Neuron (in vitro differentiated cells): ENCODE results near the gene LRIG1.

Experiments used
- H2AFZ ChIP-seq: one replicate; pipeline ENCODE4 v1.6.1; 2013; ENCODE audit warnings: low read depth, mild to moderate bottlenecking, inconsistent platforms, low read length, moderate library complexity
- H3K27me3 ChIP-seq: one replicate; pipeline ENCODE4 v1.6.1; 2013; ENCODE audit warnings: low read length; ENCODE audit not compliant: insufficient read depth
- H3K36me3 ChIP-seq: one replicate; pipeline ENCODE4 v1.6.1; 2013; ENCODE audit warnings: low read length; ENCODE audit not compliant: insufficient read depth
- H3K4me1 ChIP-seq: one replicate; pipeline ENCODE4 v1.6.1; 2013; ENCODE audit warnings: low read length; ENCODE audit not compliant: insufficient read depth
- H3K4me3 ChIP-seq: 2 replicates; pipeline ENCODE4 v1.5.1; 2013; ENCODE audit warnings: mild to moderate bottlenecking, low read length, moderate library complexity
- H3K9me3 ChIP-seq: one replicate; pipeline ENCODE4 v1.6.1; 2013; ENCODE audit warnings: low read length

The LRIG1 gene

DNA sequence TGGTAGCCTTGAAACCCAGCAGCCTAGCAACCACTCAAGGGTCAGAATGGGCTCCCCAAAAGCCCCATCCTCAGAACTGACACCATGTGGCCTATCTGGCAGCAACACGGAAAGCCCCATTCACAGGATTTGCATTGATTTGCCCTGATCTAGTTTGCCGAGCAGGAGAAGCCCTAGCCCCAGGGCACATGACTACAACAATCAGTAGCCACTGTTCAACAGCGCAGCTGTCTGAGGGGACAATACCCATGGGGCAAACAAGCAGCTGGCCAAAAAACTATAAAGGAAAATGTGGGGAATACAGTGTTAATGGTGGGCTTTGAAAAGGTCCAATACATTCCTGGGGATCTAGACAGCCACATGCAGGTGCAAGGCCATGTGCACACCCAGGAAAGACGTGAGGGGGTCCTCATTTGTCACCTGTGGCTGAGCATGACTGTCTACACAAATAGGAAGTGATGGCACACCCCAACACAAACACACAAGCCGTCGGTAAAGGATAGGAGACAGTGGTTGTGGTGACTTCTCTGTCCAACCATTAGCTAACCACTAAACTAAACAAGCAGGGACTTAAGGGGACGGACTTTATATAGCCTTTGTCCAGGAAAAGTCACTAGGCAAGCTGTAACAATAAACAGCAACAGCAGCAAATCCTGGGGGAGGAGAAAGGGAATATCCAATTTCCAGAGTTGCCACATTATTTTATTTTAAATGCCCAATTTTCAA lies 113.7 kb downstream of the LRIG1 start:
- no peaks in the 10 kb centered on the region for H3K4me1 ChIP-seq
- H3K4me3 ChIP-seq: no peak overlapping the region
- no peak overlapping the region for H2AFZ ChIP-seq
- peaks cover 21% of the 10 kb centered on the region for H3K9me3 ChIP-seq
- no peaks in the 10 kb centered on the region for H3K27me3 ChIP-seq
- peaks cover 64% of the 10 kb centered on the region for H3K36me3 ChIP-seq

DNA sequence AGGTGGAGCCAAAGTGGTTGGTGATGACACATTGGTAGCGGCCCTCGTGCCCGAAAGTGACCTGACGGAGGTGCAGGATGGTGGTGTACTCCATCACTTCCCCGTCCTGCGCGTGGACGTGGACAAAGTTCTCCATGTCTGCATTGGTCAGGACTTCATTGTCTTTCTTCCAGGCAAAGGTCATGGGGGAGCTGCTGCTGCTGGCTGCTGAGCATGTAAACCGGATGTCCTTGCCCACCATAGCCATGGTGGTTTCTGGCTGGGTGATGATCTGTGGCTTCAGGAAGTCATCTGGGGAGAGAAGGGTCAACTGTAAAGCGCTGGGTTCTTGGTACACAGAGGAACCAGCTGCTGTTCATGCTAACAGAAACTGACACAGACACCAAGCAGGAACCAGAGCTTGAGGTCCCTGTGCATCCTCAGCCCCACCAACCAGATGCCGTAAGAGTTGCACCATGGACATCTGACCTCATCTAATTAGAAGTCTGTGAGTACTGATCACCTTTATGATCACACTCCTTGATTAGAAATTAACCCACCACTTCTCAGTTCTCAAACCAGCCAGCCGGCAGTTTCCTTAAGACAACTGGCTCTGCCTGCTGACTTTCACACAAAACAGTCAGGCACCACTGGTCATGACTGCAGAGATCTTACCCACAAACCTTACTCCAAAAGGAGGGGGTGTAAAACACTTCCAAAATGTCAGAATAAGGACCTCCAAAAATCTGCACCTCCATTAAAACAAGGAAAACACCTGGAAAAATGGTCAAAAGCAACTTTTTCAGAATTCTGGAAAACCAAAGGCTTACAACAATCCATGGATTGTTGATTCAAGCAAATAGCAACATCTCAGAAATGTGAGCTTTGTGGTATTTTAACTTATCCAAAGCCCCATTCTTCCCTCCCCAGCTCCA lies 114.6 kb downstream of the LRIG1 start:
- Histone ChIP-seq H3K4me3 (no peak overlapping the region), H3K27me3 (no peaks in the 10 kb centered on the region), H3K4me1 (no peaks in the 10 kb centered on the region), H2AFZ (no peak overlapping the region), H3K9me3 (peaks cover 21% of the 10 kb centered on the region), H3K36me3 (peaks cover 68% of the 10 kb centered on the region)

DNA sequence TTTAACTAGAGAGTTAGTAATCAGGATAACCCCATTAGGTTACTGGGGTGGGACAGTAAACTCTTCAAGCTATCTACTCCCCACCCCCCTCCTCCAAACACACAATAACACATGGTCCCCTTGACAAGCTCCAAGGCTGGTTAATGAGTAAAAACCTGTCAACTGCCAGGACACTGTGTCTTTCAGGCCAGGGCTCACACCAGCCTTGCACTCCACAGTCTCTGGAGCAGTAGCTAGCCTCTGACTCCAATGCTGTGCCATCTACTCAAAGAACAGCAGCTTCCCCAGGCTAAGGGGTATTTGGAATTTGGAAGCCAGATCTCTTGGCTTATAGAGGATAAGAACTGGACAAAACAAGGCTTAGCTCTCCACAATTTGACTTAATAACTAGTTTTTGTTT lies 115.8 kb downstream of the LRIG1 start:
- H3K27me3 ChIP-seq: no peaks in the 10 kb centered on the region
- H3K4me3 ChIP-seq: no peak overlapping the region
- H3K36me3 ChIP-seq: peaks cover 80% of the 10 kb centered on the region
- no peak overlapping the region for H2AFZ ChIP-seq
- no peaks in the 10 kb centered on the region for H3K4me1 ChIP-seq
- peaks cover 21% of the 10 kb centered on the region for H3K9me3 ChIP-seq

DNA sequence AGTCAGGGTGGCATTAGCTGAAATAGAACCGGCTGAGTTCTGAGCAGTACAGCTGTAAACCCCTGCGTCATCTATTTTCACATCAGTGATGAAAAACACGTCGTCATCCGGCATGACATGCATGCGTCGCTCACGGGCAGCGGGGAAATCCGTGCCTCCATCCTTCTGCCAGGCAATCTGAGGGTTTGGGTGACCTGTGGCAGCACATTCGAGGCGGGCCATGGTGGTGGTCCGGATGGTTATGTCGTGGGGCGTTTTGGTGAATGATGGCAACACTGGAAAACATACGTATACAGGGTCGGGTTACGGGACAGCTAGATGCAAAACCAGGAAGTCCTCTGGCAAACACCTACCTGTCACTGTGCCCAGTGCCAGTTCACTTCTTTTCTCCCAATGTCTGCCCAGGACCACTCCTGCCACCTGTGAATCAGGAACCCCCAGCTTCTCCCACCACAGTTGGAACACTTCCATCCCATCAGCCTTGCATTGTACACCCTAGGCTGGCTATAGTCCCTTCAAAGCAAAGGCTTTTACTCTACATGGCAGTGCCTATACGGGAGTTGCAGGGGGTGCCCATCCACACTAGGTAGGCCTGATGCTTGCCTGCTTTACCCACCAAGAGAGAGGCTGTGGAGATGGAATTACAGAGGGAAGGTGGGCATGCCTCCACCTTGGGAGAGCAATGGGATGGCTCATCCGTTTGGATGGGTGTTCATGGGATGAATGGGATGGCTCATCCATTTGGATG lies 116.7 kb downstream of the LRIG1 start:
- no peak overlapping the region for H2AFZ ChIP-seq
- H3K27me3 ChIP-seq: no peaks in the 10 kb centered on the region
- peaks cover 89% of the 10 kb centered on the region for H3K36me3 ChIP-seq
- H3K4me1 ChIP-seq: no peaks in the 10 kb centered on the region
- no peak overlapping the region for H3K4me3 ChIP-seq
- H3K9me3 ChIP-seq: peaks cover 21% of the 10 kb centered on the region

DNA sequence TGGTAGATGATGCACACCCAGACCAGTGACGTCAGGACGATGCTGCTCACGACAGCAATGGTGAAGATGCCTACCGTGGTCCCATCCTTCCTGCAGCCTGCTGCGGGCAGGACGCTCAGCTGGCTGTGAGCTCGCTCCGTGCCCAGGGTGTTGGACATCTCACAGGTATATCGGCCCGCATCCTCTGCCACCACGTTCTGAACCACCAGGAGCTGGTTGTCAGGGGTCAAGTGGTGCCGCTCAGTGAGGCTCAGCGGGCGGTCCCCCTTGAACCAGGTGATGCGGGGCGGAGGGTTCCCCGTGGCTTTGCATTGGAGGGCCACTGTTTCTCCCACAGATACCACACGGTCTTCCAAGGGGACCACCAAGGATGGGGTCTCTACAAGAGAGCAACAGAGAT lies 117.8 kb downstream of the LRIG1 start:
- peaks cover 95% of the 10 kb centered on the region for H3K36me3 ChIP-seq
- no peak overlapping the region for H2AFZ ChIP-seq
- H3K9me3 ChIP-seq: peaks cover 21% of the 10 kb centered on the region
- H3K27me3 ChIP-seq: no peaks in the 10 kb centered on the region
- H3K4me1 ChIP-seq: no peaks in the 10 kb centered on the region
- H3K4me3 ChIP-seq: no peak overlapping the region

DNA sequence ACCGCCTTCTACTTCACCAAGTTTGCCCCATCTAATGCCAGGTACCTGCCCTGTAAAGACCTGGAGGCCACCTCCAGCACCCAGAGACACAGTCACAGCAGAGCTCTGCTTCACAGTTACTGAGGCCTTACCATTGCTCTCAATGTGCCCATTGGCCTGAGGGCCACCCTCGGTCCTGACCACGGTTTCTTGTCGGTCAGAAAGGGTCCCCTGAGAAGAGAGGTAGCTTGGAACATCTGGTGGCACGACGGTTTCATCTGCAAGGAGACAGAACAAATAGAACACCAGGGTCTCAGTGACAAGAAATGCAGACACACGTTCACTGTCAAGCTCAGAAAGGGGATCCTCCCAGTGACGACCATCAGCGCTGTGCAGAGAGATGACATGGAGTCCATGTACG lies 118.7 kb downstream of the LRIG1 start:
- peaks cover 99% of the 10 kb centered on the region for H3K36me3 ChIP-seq
- H3K4me3 ChIP-seq: no peak overlapping the region
- H3K9me3 ChIP-seq: peaks cover 21% of the 10 kb centered on the region
- H3K27me3 ChIP-seq: no peaks in the 10 kb centered on the region
- H3K4me1 ChIP-seq: no peaks in the 10 kb centered on the region
- H2AFZ ChIP-seq: no peak overlapping the region

DNA sequence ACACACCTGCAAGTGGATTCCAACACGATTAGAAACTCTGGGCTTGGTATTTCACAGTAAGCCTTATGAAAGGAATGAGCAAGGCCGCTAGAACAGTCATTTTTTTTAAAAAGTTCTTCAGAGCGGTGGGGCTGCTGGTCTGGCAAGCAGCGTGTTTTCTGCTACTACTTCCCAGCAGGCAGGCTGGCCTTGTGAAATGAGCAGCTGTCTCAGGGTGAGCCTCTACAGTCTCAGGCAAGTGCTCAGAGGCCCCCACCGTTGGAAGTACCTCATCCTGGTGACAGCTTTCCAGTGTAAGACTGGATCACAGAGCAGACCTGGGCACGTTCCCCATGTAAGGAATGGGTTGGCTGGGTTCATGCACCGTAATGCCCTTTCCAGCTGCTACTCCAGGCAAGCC lies 119.2 kb downstream of the LRIG1 start:
- no peak overlapping the region for H2AFZ ChIP-seq
- no peak overlapping the region for H3K4me3 ChIP-seq
- peaks cover 99% of the 10 kb centered on the region for H3K36me3 ChIP-seq
- H3K27me3 ChIP-seq: no peaks in the 10 kb centered on the region
- no peaks in the 10 kb centered on the region for H3K4me1 ChIP-seq
- peaks cover 21% of the 10 kb centered on the region for H3K9me3 ChIP-seq

DNA sequence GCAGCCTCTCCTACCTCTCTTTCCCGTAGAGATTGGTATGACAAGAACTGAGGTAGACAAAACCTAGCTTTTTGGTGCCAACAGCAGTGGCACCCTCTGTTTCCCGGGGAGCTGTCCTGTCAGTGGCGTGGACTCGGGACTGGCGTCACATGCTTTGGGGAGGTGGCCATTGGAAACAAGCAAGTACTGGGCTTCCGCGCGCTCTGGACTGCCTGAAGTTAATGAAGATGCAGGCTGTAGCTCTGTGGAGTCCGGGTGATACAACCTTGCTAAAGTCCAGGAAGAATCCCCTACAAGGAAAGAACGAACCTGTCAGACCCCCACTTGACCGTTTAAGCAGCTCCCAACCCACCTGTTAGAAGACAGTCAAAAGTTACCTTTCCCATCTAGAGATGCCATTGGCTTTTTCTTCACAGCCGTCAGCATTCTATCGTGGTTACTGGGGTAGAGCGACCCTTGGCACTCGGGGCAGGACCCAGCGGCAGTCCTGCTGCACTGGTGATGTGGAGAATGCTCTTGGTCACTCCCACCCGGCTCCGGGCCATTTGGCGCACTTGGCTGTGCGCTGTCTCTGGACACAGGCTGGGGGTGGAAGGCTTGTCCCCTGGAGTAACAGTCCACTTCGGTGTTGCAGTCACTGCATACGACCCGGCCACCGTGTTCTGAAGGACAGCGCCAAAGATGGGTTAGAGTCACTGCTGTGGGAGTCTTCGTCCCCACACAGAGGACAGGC lies 120.5 kb downstream of the LRIG1 start:
- H3K9me3 ChIP-seq: peaks cover 12% of the 10 kb centered on the region
- H3K36me3 ChIP-seq: peaks cover 98% of the 10 kb centered on the region
- no peaks in the 10 kb centered on the region for H3K4me1 ChIP-seq
- no peak overlapping the region for H3K4me3 ChIP-seq
- H3K27me3 ChIP-seq: no peaks in the 10 kb centered on the region
- H2AFZ ChIP-seq: no peak overlapping the region

DNA sequence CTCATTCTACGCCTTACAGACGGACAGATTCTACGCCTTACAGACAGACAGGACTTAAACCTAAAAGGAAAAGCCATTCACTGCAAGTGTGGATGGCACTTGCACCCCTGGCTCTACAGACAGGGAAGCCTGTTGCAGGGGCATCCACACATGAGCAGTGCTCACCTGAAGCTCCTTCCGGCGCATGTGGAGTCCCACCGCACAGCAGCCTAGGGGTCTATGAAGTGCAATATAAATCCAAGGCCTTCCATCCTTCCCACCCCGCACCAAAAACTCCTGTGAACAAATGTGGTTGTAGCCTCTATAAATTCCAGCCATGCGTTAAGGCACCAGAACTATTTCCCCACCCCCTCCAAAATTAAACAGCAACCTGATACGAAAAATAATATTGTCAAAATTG lies 121.3 kb downstream of the LRIG1 start:
- peaks cover 7% of the 10 kb centered on the region for H3K9me3 ChIP-seq
- no peaks in the 10 kb centered on the region for H3K4me1 ChIP-seq
- no peak overlapping the region for H2AFZ ChIP-seq
- H3K27me3 ChIP-seq: no peaks in the 10 kb centered on the region
- H3K4me3 ChIP-seq: no peak overlapping the region
- peaks cover 96% of the 10 kb centered on the region for H3K36me3 ChIP-seq

DNA sequence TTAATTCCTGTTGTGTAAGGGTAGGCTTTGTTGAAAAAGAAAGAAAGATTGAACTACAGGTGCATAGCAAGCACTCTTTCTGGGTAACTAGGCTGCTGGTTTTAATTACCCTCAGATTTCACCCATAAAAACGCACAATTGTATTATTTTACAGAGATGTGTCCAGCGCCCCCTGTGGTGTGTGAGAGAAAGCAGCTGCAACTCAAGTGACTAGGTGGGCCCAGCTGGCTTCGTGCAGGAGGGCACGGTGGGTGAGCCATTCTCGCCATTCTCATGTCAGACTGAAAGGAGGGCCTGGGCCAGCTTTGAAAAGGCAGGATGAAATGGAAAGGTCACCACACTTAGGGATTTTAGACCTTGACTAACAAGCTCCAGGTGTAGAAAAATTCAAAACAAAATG lies 122.6 kb downstream of the LRIG1 start:
- H3K9me3 ChIP-seq: peaks cover 2% of the 10 kb centered on the region
- H3K4me3 ChIP-seq: no peak overlapping the region
- H2AFZ ChIP-seq: no peak overlapping the region
- H3K27me3 ChIP-seq: no peaks in the 10 kb centered on the region
- peaks cover 90% of the 10 kb centered on the region for H3K36me3 ChIP-seq
- no peaks in the 10 kb centered on the region for H3K4me1 ChIP-seq

DNA sequence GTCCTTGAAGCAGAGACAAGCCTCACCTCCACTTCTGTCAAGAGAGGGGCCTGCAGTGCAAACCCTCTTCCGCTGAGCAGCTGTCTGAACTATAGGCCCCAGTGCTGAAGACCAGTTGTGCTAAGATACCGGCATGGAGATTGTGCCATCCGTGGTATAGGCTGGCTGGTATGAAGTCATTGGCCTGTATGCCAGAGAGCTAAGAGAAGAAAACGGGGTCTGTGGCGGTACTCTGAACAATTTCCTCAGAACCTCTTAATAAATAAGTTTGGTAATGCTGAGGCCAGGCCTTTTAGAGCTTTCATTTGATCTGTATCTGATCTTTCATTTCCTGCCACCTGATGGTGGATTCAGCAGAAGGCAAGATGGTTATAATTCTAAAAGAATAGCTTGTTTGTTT lies 123.0 kb downstream of the LRIG1 start:
- H3K36me3 ChIP-seq: peaks cover 89% of the 10 kb centered on the region
- no peak overlapping the region for H3K4me3 ChIP-seq
- H3K27me3 ChIP-seq: no peaks in the 10 kb centered on the region
- no peaks in the 10 kb centered on the region for H3K9me3 ChIP-seq
- H2AFZ ChIP-seq: no peak overlapping the region
- no peaks in the 10 kb centered on the region for H3K4me1 ChIP-seq

DNA sequence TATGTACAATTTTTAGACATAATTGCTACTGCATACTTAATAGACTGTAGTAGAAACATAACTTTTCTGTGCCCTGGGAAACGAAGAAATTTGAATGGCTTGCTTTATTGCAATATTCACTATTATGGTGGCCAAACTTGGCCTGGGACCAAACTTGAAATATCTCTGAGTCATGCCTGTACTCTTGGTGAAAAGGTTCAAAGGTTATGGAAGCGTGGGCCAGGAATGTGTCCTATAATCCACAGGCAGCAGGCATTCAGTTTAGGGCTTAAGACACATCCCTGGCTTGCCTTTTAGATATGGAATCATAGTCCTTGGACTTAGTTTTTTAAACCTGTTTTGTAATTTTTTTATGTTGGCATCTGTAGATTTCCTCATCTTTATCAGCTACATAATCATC lies 124.3 kb downstream of the LRIG1 start:
- no peak overlapping the region for H3K4me3 ChIP-seq
- no peaks in the 10 kb centered on the region for H3K4me1 ChIP-seq
- H3K36me3 ChIP-seq: peaks cover 76% of the 10 kb centered on the region
- H3K27me3 ChIP-seq: no peaks in the 10 kb centered on the region
- H2AFZ ChIP-seq: no peak overlapping the region
- no peaks in the 10 kb centered on the region for H3K9me3 ChIP-seq
